ENCODE measurements around the gene KCNMA1. TPM values are rescaled to one million over a fixed set of nuclear protein-coding genes. Genes with fewer than 3 reads are reported as not detected.

The KCNMA1 gene
- total RNA-seq, 1 experiment from 2014 or later, result 20.7 TPM

GRCh38 chr10:77144656-77145055 is 493.0 kb downstream of the KCNMA1 start:
- Histone ChIP-seq H3K4me1 (no peaks in the 10 kb centered on the region), H3K36me3 (ENCODE audit: control insufficient read depth, insufficient read depth, low read length) (no peaks in the 10 kb centered on the region), H3K27me3 (replicated peaks; ENCODE audit: control insufficient read depth, insufficient read depth, low read length) (no peaks in the 10 kb centered on the region), H3K4me3 (ENCODE audit: low read depth, low read length) (no peak overlapping the region), H3K9me3 (no peaks in the 10 kb centered on the region)
- H3K27ac Mint-ChIP-seq (ENCODE audit: unreplicated experiment), result no peak overlapping the region
- BruUV-seq (replicated peaks), result no TSS peak
- H3K36me3 Mint-ChIP-seq (ENCODE audit: insufficient read depth, unreplicated experiment), result no peaks in the 10 kb centered on the region
- H3K9me3 Mint-ChIP-seq (ENCODE audit: unreplicated experiment), result no peaks in the 10 kb centered on the region
- H3K27me3 Mint-ChIP-seq (ENCODE audit: insufficient read depth, unreplicated experiment), result peaks cover 3% of the 10 kb centered on the region
- ChIA-PET CTCF (no interaction called here), POLR2A (no interaction called here)
- H3K4me3 Mint-ChIP-seq (ENCODE audit: unreplicated experiment), result no peak overlapping the region
- TF ChIP-seq CTCF (IDR thresholded peaks at IDR 0.05; ENCODE audit: insufficient read depth in 1 of 2, low read depth in 1 of 2, low read length in 1 of 2, severe bottlenecking in 1 of 2, unreplicated experiment in 1 of 2), result no peak
- no peaks in the 10 kb centered on the region for H3K4me1 Mint-ChIP-seq (ENCODE audit: low read depth, unreplicated experiment)
- DNase-seq, result no peak
- intact Hi-C loops (cut with micrococcal nuclease; ENCODE audit: unreplicated experiment), result no loop called here

GRCh38 chr10:77139252-77140160 is 498.1 kb downstream of the KCNMA1 start:
- no peak for DNase-seq
- H3K27me3 ChIP-seq (replicated peaks; ENCODE audit: control insufficient read depth, insufficient read depth, low read length), result no peaks in the 10 kb centered on the region
- TF ChIP-seq CTCF (IDR thresholded peaks at IDR 0.05; ENCODE audit: insufficient read depth in 1 of 2, low read depth in 1 of 2, low read length in 1 of 2, severe bottlenecking in 1 of 2, unreplicated experiment in 1 of 2), result no peak
- no peak overlapping the region for H3K4me3 ChIP-seq (ENCODE audit: low read depth, low read length)
- ChIA-PET CTCF (no interaction called here), POLR2A (no interaction called here)
- H3K36me3 Mint-ChIP-seq (ENCODE audit: insufficient read depth, unreplicated experiment), result no peaks in the 10 kb centered on the region
- H3K27me3 Mint-ChIP-seq (ENCODE audit: insufficient read depth, unreplicated experiment), result peaks cover 6% of the 10 kb centered on the region
- no peaks in the 10 kb centered on the region for H3K9me3 Mint-ChIP-seq (ENCODE audit: unreplicated experiment)
- H3K4me1 Mint-ChIP-seq (ENCODE audit: low read depth, unreplicated experiment), result peaks cover 6% of the 10 kb centered on the region
- H3K4me3 Mint-ChIP-seq (ENCODE audit: unreplicated experiment), result no peak overlapping the region
- BruUV-seq (replicated peaks), result no TSS peak
- H3K4me1 ChIP-seq, result no peaks in the 10 kb centered on the region
- no peak overlapping the region for H3K27ac Mint-ChIP-seq (ENCODE audit: unreplicated experiment)
- no peaks in the 10 kb centered on the region for H3K36me3 ChIP-seq (ENCODE audit: control insufficient read depth, insufficient read depth, low read length)
- no peaks in the 10 kb centered on the region for H3K9me3 ChIP-seq
- intact Hi-C loops (cut with micrococcal nuclease; ENCODE audit: unreplicated experiment), result no loop called here

GRCh38 chr10:77138541-77138940 is 499.1 kb downstream of the KCNMA1 start:
- POLR2A ChIA-PET, result no interaction called here

More at GRCh38 chr10:77138541-77138940, 499.1 kb downstream of the KCNMA1 start:
- no TSS peak for BruUV-seq (replicated peaks)
- H3K36me3 ChIP-seq (ENCODE audit: control insufficient read depth, insufficient read depth, low read length), result no peaks in the 10 kb centered on the region
- no peak overlapping the region for H3K4me3 ChIP-seq (ENCODE audit: low read depth, low read length)
- no peaks in the 10 kb centered on the region for H3K36me3 Mint-ChIP-seq (ENCODE audit: insufficient read depth, unreplicated experiment)
- H3K27me3 Mint-ChIP-seq (ENCODE audit: insufficient read depth, unreplicated experiment), result peaks cover 11% of the 10 kb centered on the region
- intact Hi-C loops (cut with micrococcal nuclease; ENCODE audit: unreplicated experiment), result no loop called here
- H3K4me1 ChIP-seq, result no peaks in the 10 kb centered on the region
- no peak overlapping the region for H3K27ac Mint-ChIP-seq (ENCODE audit: unreplicated experiment)
- CTCF ChIA-PET, result no interaction called here
- TF ChIP-seq CTCF (IDR thresholded peaks at IDR 0.05; ENCODE audit: insufficient read depth in 1 of 2, low read depth in 1 of 2, low read length in 1 of 2, severe bottlenecking in 1 of 2, unreplicated experiment in 1 of 2), result no peak
- H3K4me3 Mint-ChIP-seq (ENCODE audit: unreplicated experiment), result no peak overlapping the region
- no peaks in the 10 kb centered on the region for H3K9me3 ChIP-seq
- no peaks in the 10 kb centered on the region for H3K9me3 Mint-ChIP-seq (ENCODE audit: unreplicated experiment)
- no peak for DNase-seq
- peaks cover 7% of the 10 kb centered on the region for H3K4me1 Mint-ChIP-seq (ENCODE audit: low read depth, unreplicated experiment)
- H3K27me3 ChIP-seq (replicated peaks; ENCODE audit: control insufficient read depth, insufficient read depth, low read length), result no peaks in the 10 kb centered on the region
